K562 (cell line): ENCODE data around the gene TBCC. TPM values are rescaled to one million over a fixed set of nuclear protein-coding genes. Genes with fewer than 3 reads are reported as not detected.

Experiments used
- BCLAF1 ChIP-seq, 2 experiments: fragments of 450-650 bp in 1 of 2; IDR thresholded peaks; 2 replicates each; pipeline ENCODE4 v1.6.1; 2011 to 2017; ENCODE audit warnings: low read depth in 2 of 2, antibody characterized with exemption in 1 of 2, borderline replicate concordance in 1 of 2, low read length in 1 of 2, mild to moderate bottlenecking in 1 of 2, mixed read lengths in 1 of 2; ENCODE audit not compliant: control insufficient read depth in 1 of 2
- BRD4 ChIP-seq: fragments of 200-600 bp; sonication (generic); IDR thresholded peaks from 2 replicates; pipeline ENCODE4 v1.6.1; 2017; ENCODE audit warnings: inconsistent platforms
- BRF2 ChIP-seq: IDR thresholded peaks from 3 replicates; pipeline ENCODE4 v1.6.1; 2011; ENCODE audit warnings: borderline replicate concordance, mild to moderate bottlenecking; ENCODE audit not compliant: insufficient read length, insufficient read depth
- CXXC5 ChIP-seq: fragments of 250-450 bp; sonication (Bioruptor Pico); IDR thresholded peaks from 2 replicates; pipeline ENCODE4 v1.8.0; 2022; ENCODE audit warnings: inconsistent platforms, mild to moderate bottlenecking, moderate library complexity
- FOXK1 ChIP-seq: sonication (generic); formaldehyde crosslinking; IDR thresholded peaks from 2 replicates; pipeline ENCODE4 v1.8.0; 2022; ENCODE audit warnings: missing genetic modification reagents, mild to moderate bottlenecking, borderline replicate concordance
- FOXM1 ChIP-seq, 2 experiments: fragments of 450-650 bp in 1 of 2; sonication (generic) in 1 of 2; formaldehyde crosslinking in 1 of 2; IDR thresholded peaks; 2 replicates each; pipeline versions ENCODE4 v1.6.1 to v1.9.0; 2017 to 2022; ENCODE audit warnings: low read depth in 2 of 2, mild to moderate bottlenecking in 2 of 2, missing genetic modification reagents in 1 of 2, moderate library complexity in 1 of 2
- FUS ChIP-seq: fragments of 200-400 bp; formaldehyde crosslinking; optimal IDR thresholded peaks from 2 replicates; pipeline ENCODE3; 2017; ENCODE audit warnings: low read depth, low read length
- HOMEZ ChIP-seq: fragments of 250-450 bp; sonication (Bioruptor Pico); IDR thresholded peaks from 2 replicates; pipeline ENCODE4 v1.4.0; 2020; ENCODE audit warnings: mild to moderate bottlenecking, moderate library complexity
- MAZ ChIP-seq, 2 experiments: fragments of 450-650 bp in 1 of 2; sonication (generic) in 1 of 2; formaldehyde crosslinking; IDR thresholded peaks in 1 of 2; conservative IDR thresholded peaks in 1 of 2; 2 replicates each; pipeline versions ENCODE4 v1.4.0 to v1.5.0; 2020; ENCODE audit warnings: mild to moderate bottlenecking in 1 of 2, missing genetic modification reagents in 1 of 2
- NR4A1 ChIP-seq, 2 experiments: fragments of 250-450 bp in 1 of 2; fragments of 450-650 bp in 1 of 2; sonication (Bioruptor Pico) in 1 of 2; IDR thresholded peaks; 2 replicates each; pipeline versions ENCODE4 v1.4.0 to v1.6.1; 2016 to 2020; ENCODE audit warnings: mild to moderate bottlenecking in 2 of 2, missing compliant biosample characterization in 1 of 2, missing genetic modification characterization in 1 of 2, moderate library complexity in 1 of 2
- PHB ChIP-seq: fragments of 250-450 bp; sonication (Bioruptor Pico); IDR thresholded peaks from 2 replicates; pipeline ENCODE4 v1.5.0; 2021
- STAT5A ChIP-seq: IDR thresholded peaks from 2 replicates; pipeline ENCODE4 v1.6.1; 2012; ENCODE audit warnings: low read length, inconsistent platforms, borderline replicate concordance
- STAT5B ChIP-seq: fragments of 250-450 bp; sonication (Bioruptor Pico); IDR thresholded peaks from 2 replicates; pipeline ENCODE4 v1.8.0; 2021; ENCODE audit warnings: mild to moderate bottlenecking, inconsistent platforms
- TAF9B ChIP-seq: fragments of 450-650 bp; IDR thresholded peaks from 2 replicates; pipeline ENCODE4 v1.6.1; 2018; ENCODE audit warnings: mild to moderate bottlenecking; ENCODE audit not compliant: partially characterized antibody
- THAP12 ChIP-seq: fragments of 250-450 bp; sonication (Bioruptor Pico); IDR thresholded peaks from 2 replicates; pipeline ENCODE4 v1.9.0; 2021; ENCODE audit warnings: mild to moderate bottlenecking, inconsistent platforms
- ZNF511 ChIP-seq: sonication (generic); formaldehyde crosslinking; IDR thresholded peaks from 2 replicates; pipeline ENCODE4 v1.8.0; 2022; ENCODE audit warnings: mild to moderate bottlenecking, missing genetic modification reagents
- ZZZ3 ChIP-seq: fragments of 450-650 bp; IDR thresholded peaks from 2 replicates; pipeline ENCODE4 v1.6.1; 2016; ENCODE audit warnings: antibody characterized with exemption, mild to moderate bottlenecking, moderate library complexity
- polyA plus RNA-seq, 8 experiments: library from polyadenylated mRNA; depleted of rRNA in 4 of 8; stranded (reverse) in 5 of 8; unstranded in 3 of 8; fragments of >200 nt; fragmentation: Nextera tagmentation in 2 of 8; fragmentation: Illumina TruSeq in 1 of 8; extraction: Ambion mirVana in 2 of 8; extraction: Trizol in 1 of 8; gene quantifications; 2 replicates each; pipeline versions ENCODE4 v1.2.1 to v1.2.3, GENCODE V29; 2011 to 2014; ENCODE audit warnings: inconsistent platforms in 1 of 8, missing spikeins in 1 of 8
- total RNA-seq, 7 experiments: library from RNA; depleted of rRNA in 6 of 7; stranded (reverse); fragments of >200 nt in 6 of 7; fragmentation: Illumina TruSeq in 2 of 7; extraction: Trizol in 2 of 7; gene quantifications; 2 replicates each; pipeline versions ENCODE4 v1.2.1 to v1.2.3, GENCODE V29; 2011 to 2021; ENCODE audit warnings: low replicate concordance in 1 of 7

The TBCC gene
- total and polyA plus RNA-seq, 9 of the 15 experiments (the other 6 are each of a cell fraction or from before 2014, with no cell fraction given) = 2.8 to 34.1 (median 23.3) TPM

- TF ChIP-seq BCLAF1 (IDR thresholded peaks at IDR 0.05; ENCODE audit: borderline replicate concordance in 1 of 2, control insufficient read depth in 1 of 2, low read depth in 2 of 2, low read length in 1 of 2) = no peak
- 0 out of 2 replicates have a peak, but pooled peaks have one; percentile 44 for TF ChIP-seq FOXK1 (CRISPR knock-in tag)
- no peak for TF ChIP-seq STAT5B (CRISPR knock-in tag)
- peak; percentile 76 for TF ChIP-seq CXXC5 (CRISPR knock-in tag)
- TF ChIP-seq ZZZ3 = no peak
- TF ChIP-seq TAF9B = peak; percentile 79
- peak; percentile 86; the same call in 1 of the 2 replicates for TF ChIP-seq ZNF511 (CRISPR knock-in tag)
- TF ChIP-seq FUS = peak; percentile 82
- TF ChIP-seq PHB (CRISPR knock-in tag) = peak; percentile 95; the same call in 1 of the 2 replicates
- TF ChIP-seq MAZ (CRISPR knock-in tag; conservative IDR thresholded peaks at IDR 0.05 in 1 of 2, IDR thresholded peaks at IDR 0.05 in 1 of 2) = peak; percentile 72 to 92; a peak in 3 of 4 replicates
- TF ChIP-seq BRF2 = no peak
- peak; percentile 70 for TF ChIP-seq THAP12 (CRISPR knock-in tag)
- TF ChIP-seq NR4A1 (CRISPR knock-in tag; IDR thresholded peaks at IDR 0.05) = no peak
- TF ChIP-seq NR4A1 (tag; IDR thresholded peaks at IDR 0.05) = peak; percentile 81
- TF ChIP-seq HOMEZ (CRISPR knock-in tag) = peak; percentile 29; the same call in 1 of the 2 replicates
- peak; percentile 100 for TF ChIP-seq BRD4
- no peak for TF ChIP-seq STAT5A
- TF ChIP-seq FOXM1 (IDR thresholded peaks at IDR 0.05; ENCODE audit: low read depth) = no peak
- TF ChIP-seq FOXM1 (CRISPR knock-in tag; IDR thresholded peaks at IDR 0.05; ENCODE audit: low read depth) = 0 out of 2 replicates have a peak, but pooled peaks have one; percentile 65
Observed at GRCh38 chr6:42783177-42783875, 37.4 kb upstream of the TBCC start (continued).
